Neural cell (in vitro differentiated cells): ENCODE data around the gene KRT7. TPM values are rescaled to one million over a fixed set of nuclear protein-coding genes. Genes with fewer than 3 reads are reported as not detected.

Experiments
- H2AFZ ChIP-seq: fragments of 200-600, 300-800 bp; sonication (generic), shearing (Covaris generic); 2 replicates; pipeline ENCODE4 v1.6.0; 2014; ENCODE audit warnings: low read depth, mild to moderate bottlenecking, antibody characterized with exemption, low read length, moderate library complexity
- H3F3A ChIP-seq: fragments of 200-600 bp; shearing (Covaris generic); 2 replicates; pipeline ENCODE4 v1.6.1; 2016; ENCODE audit warnings: mild to moderate bottlenecking, moderate library complexity, mixed read lengths, antibody characterized with exemption, low read length; ENCODE audit not compliant: insufficient read depth, poor library complexity, severe bottlenecking
- H3K27ac ChIP-seq: fragments of 200-600, 300-800 bp; sonication (generic), shearing (Covaris generic); 2 replicates; pipeline ENCODE4 v1.5.1; 2014; ENCODE audit warnings: mild to moderate bottlenecking, low read length, moderate library complexity
- H3K27me3 ChIP-seq: fragments of 300-800, 200-600 bp; sonication (generic), shearing (Covaris generic); 2 replicates; pipeline ENCODE4 v1.6.0; 2014; ENCODE audit warnings: mild to moderate bottlenecking, low read depth, low read length, moderate library complexity; ENCODE audit not compliant: insufficient read depth
- H3K36me3 ChIP-seq: fragments of 300-800, 200-600 bp; sonication (generic), shearing (Covaris generic); 2 replicates; pipeline ENCODE4 v1.5.1; 2014; ENCODE audit warnings: mild to moderate bottlenecking, antibody characterized with exemption, low read length, moderate library complexity; ENCODE audit not compliant: insufficient read depth
- H3K4me2 ChIP-seq: fragments of 300-800, 200-600 bp; sonication (generic), shearing (Covaris generic); 2 replicates; pipeline ENCODE4 v1.6.0; 2014; ENCODE audit warnings: mild to moderate bottlenecking, low read length
- H3K4me3 ChIP-seq: fragments of 300-800, 200-600 bp; sonication (generic), shearing (Covaris generic); 2 replicates; pipeline ENCODE4 v1.5.1; 2014; ENCODE audit warnings: mild to moderate bottlenecking, low read length, moderate library complexity
- H3K79me2 ChIP-seq: fragments of 200-600 bp; shearing (Covaris generic); replicated peaks from 2 replicates; pipeline ENCODE4 v1.6.0; 2014; ENCODE audit warnings: mild to moderate bottlenecking, low read length, moderate library complexity; ENCODE audit not compliant: insufficient read depth
- H3K9ac ChIP-seq: fragments of 300-800, 200-600 bp; sonication (generic), shearing (Covaris generic); 2 replicates; pipeline ENCODE4 v1.6.1; 2016; ENCODE audit warnings: mild to moderate bottlenecking, low read length, mixed read lengths
- H3K9me2 ChIP-seq: fragments of 200-600 bp; shearing (Covaris generic); 2 replicates; pipeline ENCODE4 v1.6.1; 2016; ENCODE audit warnings: mild to moderate bottlenecking, low read length, mixed read lengths; ENCODE audit not compliant: insufficient read depth
- H3K9me3 ChIP-seq: fragments of 200-600, 300-800 bp; sonication (generic), shearing (Covaris generic); 2 replicates; pipeline ENCODE4 v1.6.1; 2016; ENCODE audit warnings: mild to moderate bottlenecking, mixed run types, low read length, moderate library complexity, mixed read lengths
- H4K20me1 ChIP-seq: fragments of 200-600 bp; shearing (Covaris generic); 2 replicates; pipeline ENCODE4 v1.6.1; 2016; ENCODE audit warnings: mild to moderate bottlenecking, mixed run types; ENCODE audit not compliant: insufficient read depth
- CTCF ChIP-seq: fragments of 450-650 bp; IDR thresholded peaks from 2 replicates; pipeline ENCODE4 v1.5.1; 2014; ENCODE audit warnings: antibody characterized with exemption, mild to moderate bottlenecking, moderate library complexity; ENCODE audit not compliant: poor library complexity, severe bottlenecking
- EP300 ChIP-seq: fragments of 450-650 bp; conservative IDR thresholded peaks from 2 replicates; pipeline ENCODE4 v1.6.1; 2014; ENCODE audit warnings: antibody characterized with exemption, mild to moderate bottlenecking, moderate library complexity; ENCODE audit not compliant: poor library complexity, severe bottlenecking
- EZH2 ChIP-seq: fragments of 200-600, 300-800 bp; shearing (Covaris generic), sonication (generic); IDR thresholded peaks from 2 replicates; pipeline ENCODE4 v1.6.1; 2014; ENCODE audit warnings: antibody characterized with exemption, low read length, borderline replicate concordance, mild to moderate bottlenecking; ENCODE audit not compliant: insufficient read depth, poor library complexity, severe bottlenecking
- MXI1 ChIP-seq: fragments of 450-650 bp; conservative IDR thresholded peaks from 2 replicates; pipeline ENCODE4 v1.6.1; 2014; ENCODE audit warnings: antibody characterized with exemption, mild to moderate bottlenecking; ENCODE audit not compliant: poor library complexity, severe bottlenecking
- POLR2AphosphoS5 ChIP-seq: IDR thresholded peaks from 2 replicates; pipeline ENCODE4 v1.6.1; 2012
- RAD21 ChIP-seq: fragments of 450-650 bp; conservative IDR thresholded peaks from 2 replicates; pipeline ENCODE4 v1.6.1; 2014; ENCODE audit warnings: antibody characterized with exemption, mild to moderate bottlenecking, moderate library complexity
- REST ChIP-seq: IDR thresholded peaks from 2 replicates; pipeline ENCODE4 v1.6.1; 2012; ENCODE audit warnings: borderline replicate concordance
- SMC3 ChIP-seq: fragments of 450-650 bp; conservative IDR thresholded peaks from 2 replicates; pipeline ENCODE4 v1.6.1; 2014; ENCODE audit warnings: antibody characterized with exemption, mild to moderate bottlenecking, moderate library complexity; ENCODE audit not compliant: poor library complexity
- TAF1 ChIP-seq: IDR thresholded peaks from 2 replicates; pipeline ENCODE4 v1.6.1; 2012; ENCODE audit warnings: low read depth
- polyA plus RNA-seq: library from polyadenylated mRNA; depleted of rRNA; stranded (reverse); fragments of >200 nt; gene quantifications from 2 replicates; pipeline ENCODE4 v1.2.3, GENCODE V29; 2014

The KRT7 gene
- polyA plus RNA-seq, 1 donor from 2014 or later: not detected

- Histone ChIP-seq H3K9me2 (no peaks in the 10 kb centered on the region), H4K20me1 (no peaks in the 10 kb centered on the region), H3K27me3 (no peaks in the 10 kb centered on the region), H3K36me3 (no peaks in the 10 kb centered on the region), H3K79me2 (no peaks in the 10 kb centered on the region), H3K27ac (no peak overlapping the region), H3K9me3 (no peaks in the 10 kb centered on the region), H3K9ac (no peak overlapping the region), H2AFZ (no peak overlapping the region), H3F3A (no peaks in the 10 kb centered on the region), H3K4me3 (no peak overlapping the region), H3K4me2 (no peak overlapping the region)
- no peak for TF ChIP-seq MXI1
- TF ChIP-seq EP300: no peak
- no peak for TF ChIP-seq CTCF
- TF ChIP-seq EZH2: no peak
- TF ChIP-seq TAF1: no peak
- TF ChIP-seq REST: no peak
- no peak for TF ChIP-seq RAD21
- no peak for TF ChIP-seq SMC3
- TF ChIP-seq POLR2AphosphoS5: no peak
Observed at GRCh38 chr12:52295663-52296062, 62.6 kb downstream of the KRT7 start.

- TF ChIP-seq RAD21 (no peak), EP300 (no peak), CTCF (no peak), SMC3 (no peak), TAF1 (no peak), POLR2AphosphoS5 (no peak), REST (no peak)
- no peaks in the 10 kb centered on the region for H3K9me3 ChIP-seq
- no peak overlapping the region for H2AFZ ChIP-seq
- H3K79me2 ChIP-seq: no peaks in the 10 kb centered on the region
- no peaks in the 10 kb centered on the region for H4K20me1 ChIP-seq
- H3K4me3 ChIP-seq: no peak overlapping the region
- no peaks in the 10 kb centered on the region for H3K9me2 ChIP-seq
- H3K4me2 ChIP-seq: no peak overlapping the region
- no peaks in the 10 kb centered on the region for H3K27me3 ChIP-seq
- no peak overlapping the region for H3K9ac ChIP-seq
- H3F3A ChIP-seq: no peaks in the 10 kb centered on the region
- no peaks in the 10 kb centered on the region for H3K36me3 ChIP-seq
- no peak overlapping the region for H3K27ac ChIP-seq
Observed at GRCh38 chr12:52296572-52297215, 63.7 kb downstream of the KRT7 start.
